ENCODE data around the gene EOLA1.
"Not testable (repeated sequence)": the region's sequence is repeated elsewhere in the genome, so short reads cannot be mapped to it uniquely, and the experiment has no call there.

EOLA1 gene

DNA sequence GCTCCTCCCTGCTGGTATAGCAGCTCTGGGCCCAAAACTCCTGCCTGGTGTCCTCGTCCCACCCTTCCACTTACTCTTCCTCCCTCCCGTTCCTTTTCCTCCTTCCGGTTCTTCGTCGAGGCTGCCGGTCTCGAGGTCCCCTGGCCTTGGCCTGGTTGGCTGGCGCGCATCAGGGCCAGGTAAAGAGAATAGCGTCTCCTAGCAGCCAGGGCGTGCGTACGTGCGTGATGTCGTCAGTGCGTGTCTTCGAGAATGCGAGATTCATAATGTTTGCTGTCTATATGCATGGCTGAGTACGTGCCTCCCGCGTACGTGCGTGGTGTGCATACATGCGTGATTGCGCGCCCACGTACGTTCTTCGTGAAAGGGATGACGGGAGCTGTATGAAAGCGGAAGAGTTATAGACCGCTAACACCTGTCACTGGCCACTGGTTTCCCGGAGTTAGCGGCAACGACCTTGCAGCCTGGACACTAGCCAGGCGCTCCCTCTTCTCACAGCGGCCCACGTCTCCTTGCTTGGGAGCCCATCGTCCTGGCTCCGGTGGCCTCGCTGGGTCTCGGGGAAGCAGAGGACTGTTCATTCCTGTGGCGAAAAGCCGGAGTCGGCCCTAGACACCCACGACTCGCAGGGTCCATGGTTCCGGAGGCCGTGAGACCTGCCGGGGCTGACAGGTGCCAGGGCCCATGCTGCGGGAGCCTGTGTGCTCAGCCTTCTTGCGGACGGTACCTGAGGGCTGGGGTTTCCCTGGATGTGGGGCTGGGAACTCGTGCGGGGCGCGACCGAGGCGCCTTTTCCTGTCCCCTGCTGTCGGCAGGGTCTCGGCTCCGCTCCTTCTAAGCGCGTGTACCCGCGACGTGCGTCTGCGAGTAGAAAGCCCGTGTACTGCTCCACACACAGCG is at the start of gene EOLA1:
TSS of gene EOLA1 (plus strand) at position 392 of the 900 bp plus-strand sequence. CDS start 4,619 bp downstream, outside the sequence.
- peak within 1 kb of the TSS; percentile 96 to 100 for H3K27ac Mint-ChIP-seq
- no peaks in the 10 kb centered on the region for H3K27me3 Mint-ChIP-seq
- peak within 1 kb of the TSS; percentile 93 to 96 for H3K4me3 Mint-ChIP-seq
- peaks cover 17% of the 10 kb centered on the region for H3K4me1 Mint-ChIP-seq
- ATAC-seq, result peak; percentile 90
- H3K9me3 Mint-ChIP-seq, result no peaks in the 10 kb centered on the region
- DNase-seq, result peak; percentile 84 to 92

DNA sequence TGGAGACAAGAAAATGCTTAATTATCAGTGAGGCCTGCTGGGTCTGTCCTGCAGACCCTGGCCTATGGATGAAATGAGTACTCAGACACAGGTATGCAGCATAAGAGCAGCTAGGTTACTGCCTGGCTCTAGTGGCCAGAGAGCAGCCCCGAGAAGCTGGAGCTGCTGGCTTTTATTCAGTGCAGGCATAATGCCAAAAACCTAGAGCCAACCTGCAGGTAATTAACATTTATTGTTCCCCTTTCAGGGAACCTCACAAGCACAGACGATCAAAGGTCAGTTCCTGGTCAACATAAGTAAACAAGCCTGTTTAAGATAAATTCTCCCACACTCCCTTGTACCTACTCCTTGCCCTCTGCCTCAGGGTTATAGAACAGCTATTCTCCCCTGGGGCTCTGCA is 49.0 kb upstream of the EOLA1 start:
- H3K27ac Mint-ChIP-seq, result peak overlapping the region; percentile 19 to 65
- no peak overlapping the region for H3K4me3 Mint-ChIP-seq
- ATAC-seq (no peak), DNase-seq (no peak)
- no peaks in the 10 kb centered on the region for H3K4me1 Mint-ChIP-seq
- H3K27me3 Mint-ChIP-seq, result no peaks in the 10 kb centered on the region
- H3K9me3 Mint-ChIP-seq, result no peaks in the 10 kb centered on the region

GRCh38 chrX:149493567-149494562 is 46.9 kb upstream of the EOLA1 start:
- H3K9me3 Mint-ChIP-seq, result no peaks in the 10 kb centered on the region
- H3K27me3 Mint-ChIP-seq, result no peaks in the 10 kb centered on the region
- DNase-seq (no peak), ATAC-seq (no peak)
- no peak overlapping the region for H3K4me3 Mint-ChIP-seq
- H3K27ac Mint-ChIP-seq, result no peak overlapping the region
- H3K4me1 Mint-ChIP-seq, result no peaks in the 10 kb centered on the region

- Mint-ChIP-seq H3K27me3 (no peaks in the 10 kb centered on the region), H3K9me3 (no peaks in the 10 kb centered on the region), H3K4me1 (peaks cover 3% of the 10 kb centered on the region), H3K27ac (no peak overlapping the region), H3K4me3 (no peak overlapping the region)
- no peak for DNase-seq
- no peak for ATAC-seq
These were observed 45.8 kb upstream of the EOLA1 start for GRCh38 chrX:149494844-149495565.

GRCh38 chrX:149495573-149496071 is 45.2 kb upstream of the EOLA1 start:
- no peak overlapping the region for H3K4me3 Mint-ChIP-seq
- no peaks in the 10 kb centered on the region for H3K27me3 Mint-ChIP-seq
- no peak overlapping the region for H3K27ac Mint-ChIP-seq
- H3K9me3 Mint-ChIP-seq, result no peaks in the 10 kb centered on the region
- DNase-seq (no peak), ATAC-seq (no peak)
- H3K4me1 Mint-ChIP-seq, result peaks cover 9% of the 10 kb centered on the region

GRCh38 chrX:149497054-149497453 is 43.8 kb upstream of the EOLA1 start:
- Mint-ChIP-seq H3K27me3 (no peaks in the 10 kb centered on the region), H3K9me3 (no peaks in the 10 kb centered on the region), H3K27ac (no peak overlapping the region), H3K4me1 (peaks cover 23% of the 10 kb centered on the region), H3K4me3 (no peak overlapping the region)
- no peak for DNase-seq
- ATAC-seq, result no peak

- Mint-ChIP-seq H3K27me3 (no peaks in the 10 kb centered on the region), H3K4me1 (peaks cover 29% of the 10 kb centered on the region), H3K27ac (peak overlapping the region in 1 of 2 donors; percentile 65), H3K9me3 (no peaks in the 10 kb centered on the region), H3K4me3 (no peak overlapping the region)
- no peak for DNase-seq
- ATAC-seq, result no peak
These were observed 43.2 kb upstream of the EOLA1 start for GRCh38 chrX:149497626-149498025.

GRCh38 chrX:149498767-149499166 is 42.0 kb upstream of the EOLA1 start:
- Mint-ChIP-seq H3K4me1 (peaks cover 34% of the 10 kb centered on the region), H3K27ac (no peak overlapping the region), H3K27me3 (no peaks in the 10 kb centered on the region), H3K9me3 (no peaks in the 10 kb centered on the region), H3K4me3 (no peak overlapping the region)
- ATAC-seq (no peak), DNase-seq (no peak)

DNA sequence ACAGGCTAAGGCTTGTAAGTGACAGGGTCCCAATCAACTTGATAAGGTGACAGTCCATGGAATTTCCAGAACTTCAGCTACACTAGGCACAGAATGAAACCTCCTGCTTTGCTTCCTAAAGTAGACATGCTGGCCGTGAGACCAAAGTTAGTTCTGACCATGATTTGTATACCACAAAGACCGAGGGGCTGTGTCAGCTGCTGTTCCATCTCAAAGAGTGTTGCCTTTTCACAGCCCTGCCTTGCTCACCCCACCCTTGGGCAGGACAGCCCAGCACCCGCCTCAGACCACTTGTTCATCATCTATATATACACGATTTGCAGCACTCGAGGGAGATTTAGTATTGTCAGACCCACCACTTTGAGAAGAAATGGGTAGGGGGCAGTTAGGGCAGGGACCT is 41.0 kb upstream of the EOLA1 start:
- no peak for ATAC-seq
- no peaks in the 10 kb centered on the region for H3K27me3 Mint-ChIP-seq
- peaks cover 41% of the 10 kb centered on the region for H3K4me1 Mint-ChIP-seq

GRCh38 chrX:149502923-149503322 is 37.9 kb upstream of the EOLA1 start:
- H3K4me3 Mint-ChIP-seq, result peak overlapping the region; percentile 53 to 67
- H3K4me1 Mint-ChIP-seq, result peaks cover 52% of the 10 kb centered on the region
- H3K27ac Mint-ChIP-seq, result peak overlapping the region; percentile 67 to 93
- DNase-seq (peak in 1 of 2 donors; percentile 35), ATAC-seq (peak; percentile 16)
- not testable (repeated sequence) for H3K27me3 Mint-ChIP-seq, H3K9me3 Mint-ChIP-seq

More for the DNA sequence above, 41.0 kb upstream of the EOLA1 start:
- Mint-ChIP-seq H3K27ac (no peak overlapping the region), H3K9me3 (no peaks in the 10 kb centered on the region), H3K4me3 (peak overlapping the region in 1 of 2 donors; percentile 62)
- DNase-seq, result no peak

DNA sequence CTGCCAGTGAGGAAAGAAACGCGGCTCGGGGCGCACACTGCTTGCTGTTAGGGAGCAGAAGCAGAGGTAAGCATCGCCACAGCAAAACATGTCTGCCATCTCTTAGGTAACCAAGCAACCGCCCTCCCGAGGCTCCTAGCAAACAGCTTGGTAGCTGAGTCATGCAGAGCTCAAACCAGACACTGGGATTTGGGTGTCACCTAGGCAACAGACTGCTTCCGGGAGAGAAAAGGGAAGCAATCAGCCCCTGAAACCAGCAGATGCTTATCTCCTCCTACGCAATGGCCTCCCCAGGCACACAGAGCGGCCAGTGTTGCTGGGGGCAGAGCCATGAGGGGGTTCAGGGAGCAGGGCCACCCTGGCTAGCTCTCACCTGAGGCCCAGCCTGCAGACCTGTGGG is 37.4 kb upstream of the EOLA1 start:
- peak; percentile 70 for ATAC-seq
- peak overlapping the region in 1 of 2 donors; percentile 57 for H3K27ac Mint-ChIP-seq
- H3K4me1 Mint-ChIP-seq, result peaks cover 52% of the 10 kb centered on the region
- DNase-seq, result peak; percentile 43 to 77
- not testable (repeated sequence) for H3K9me3 Mint-ChIP-seq, H3K27me3 Mint-ChIP-seq
- H3K4me3 Mint-ChIP-seq, result peak overlapping the region; percentile 92 to 99

- H3K4me1 Mint-ChIP-seq, result peaks cover 52% of the 10 kb centered on the region
- DNase-seq, result peak; percentile 63 to 85
- H3K9me3 Mint-ChIP-seq, result no peaks in the 10 kb centered on the region
- peak overlapping the region; percentile 92 to 99 for H3K4me3 Mint-ChIP-seq
- H3K27ac Mint-ChIP-seq, result peak overlapping the region; percentile 97 to 99
- ATAC-seq, result peak; percentile 71
- H3K27me3 Mint-ChIP-seq, result no peaks in the 10 kb centered on the region
These were observed 36.4 kb upstream of the EOLA1 start for GRCh38 chrX:149504226-149504914.

DNA sequence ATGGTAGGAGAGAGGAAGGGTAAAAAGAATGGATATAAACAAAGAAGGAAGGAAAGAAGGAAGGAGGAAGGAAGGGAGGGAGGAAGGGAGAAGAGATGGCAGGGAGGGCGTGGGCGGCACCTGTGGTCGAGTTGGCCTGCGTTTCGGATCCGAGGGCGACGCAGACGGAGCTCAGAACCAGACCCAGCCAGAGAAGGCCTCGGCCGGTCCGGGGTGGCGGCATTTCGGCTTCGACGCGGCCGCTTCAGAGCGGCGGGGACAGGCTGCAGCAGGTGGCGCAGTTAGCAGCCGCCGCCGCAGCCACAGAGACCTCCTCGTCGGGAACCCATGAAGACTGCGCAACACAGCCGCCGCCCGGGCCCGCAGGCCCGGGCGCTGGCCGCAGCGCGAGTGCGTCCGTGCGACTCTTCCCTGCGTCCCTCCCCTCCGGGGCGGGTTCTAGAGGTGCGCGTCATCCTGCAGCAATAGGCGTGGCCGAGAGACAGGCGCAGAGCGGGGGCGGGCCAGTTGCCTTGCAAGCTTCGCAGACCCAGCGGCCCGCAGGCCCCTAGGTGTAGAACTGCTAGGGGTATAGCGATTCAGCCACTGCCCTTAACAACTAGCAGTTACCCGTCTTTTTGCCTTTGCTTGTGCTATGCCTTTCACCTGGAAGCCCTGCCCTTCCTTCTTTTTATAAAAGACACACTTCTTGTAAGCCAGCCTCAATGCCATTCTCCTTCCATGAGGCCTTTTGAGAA is 35.7 kb upstream of the EOLA1 start, which contains the start of gene IDS:
TSS of gene IDS (minus strand) at position 392 of the 737 bp plus-strand sequence. CDS start at position 223, 169 bp downstream.
- peak; percentile 74 to 89 for DNase-seq
- peak; percentile 69 for ATAC-seq
- Mint-ChIP-seq H3K9me3 (no peaks in the 10 kb centered on the region), H3K4me3 (peak within 1 kb of the TSS; percentile 92 to 99), H3K27me3 (no peaks in the 10 kb centered on the region), H3K4me1 (peaks cover 50% of the 10 kb centered on the region), H3K27ac (peak within 1 kb of the TSS; percentile 97 to 99)

DNA sequence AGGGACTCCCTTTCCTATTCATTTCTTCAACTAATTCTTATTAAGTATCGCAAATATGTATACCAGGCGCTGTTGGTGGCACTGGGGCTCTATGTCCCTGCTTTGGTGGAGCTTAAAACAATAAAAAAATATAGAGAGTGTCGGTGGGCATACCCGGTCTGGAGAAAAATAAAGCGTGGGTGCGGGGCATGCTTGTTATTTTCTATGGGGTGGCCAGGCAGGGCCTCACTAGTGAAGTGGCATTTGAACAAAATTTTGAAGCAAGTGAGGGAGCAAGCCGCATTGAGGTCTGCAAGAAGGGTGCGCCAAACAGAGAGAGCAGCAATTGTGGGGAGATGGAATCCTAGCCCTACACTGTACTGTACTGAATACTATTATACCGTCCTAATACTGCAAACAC is 35.1 kb upstream of the EOLA1 start:
- H3K4me1 Mint-ChIP-seq, result peaks cover 49% of the 10 kb centered on the region
- no peaks in the 10 kb centered on the region for H3K9me3 Mint-ChIP-seq
- no peaks in the 10 kb centered on the region for H3K27me3 Mint-ChIP-seq
- DNase-seq, result no peak
- peak overlapping the region; percentile 92 to 99 for H3K4me3 Mint-ChIP-seq
- no peak for ATAC-seq
- H3K27ac Mint-ChIP-seq, result peak overlapping the region in 1 of 2 donors; percentile 99

Measured in stimulated activated naive CD8-positive, alpha-beta T cell treated with anti-CD3 and anti-CD28 coated beads, Interleukin-15, amount 100 ng/mL, for 72 hours (primary cell).